Stimulated activated CD8-positive, alpha-beta memory T cell treated with anti-CD3 and anti-CD28 coated beads, Interleukin-4, amount 100 ng/mL, for 1 hour (primary cell): ENCODE data around the gene ZNF286A.
"Not testable (repeated sequence)": the region's sequence is repeated elsewhere in the genome, so short reads cannot be mapped to it uniquely, and the experiment has no call there.

Experiments used
- DNase-seq, 2 donors: peaks; one replicate each; pipeline ENCODE4 v3.0.0-alpha.2; 2020; ENCODE audit warnings: low read depth in 2 of 2, low spot score in 1 of 2

The ZNF286A gene

DNA sequence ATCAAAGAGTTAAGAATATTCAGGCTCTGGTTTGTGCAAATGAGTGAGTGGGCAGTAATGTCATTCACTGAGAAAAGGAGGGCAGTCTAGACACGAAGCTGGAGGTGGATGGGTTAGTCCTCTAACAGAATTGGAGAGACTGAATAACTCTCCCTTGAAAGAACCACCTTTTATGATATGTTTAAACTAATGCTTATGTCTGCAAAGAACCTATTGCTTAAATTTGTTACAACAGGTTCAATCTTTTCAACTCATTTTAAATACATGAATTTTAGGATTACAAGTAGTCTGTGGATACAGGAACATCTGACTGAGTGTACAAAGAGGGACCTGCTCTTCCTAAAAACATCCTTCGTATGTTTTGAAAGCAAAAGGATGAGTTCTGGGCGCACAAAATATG is 585 bp upstream of the ZNF286A start:
- not testable (repeated sequence) for DNase-seq

DNA sequence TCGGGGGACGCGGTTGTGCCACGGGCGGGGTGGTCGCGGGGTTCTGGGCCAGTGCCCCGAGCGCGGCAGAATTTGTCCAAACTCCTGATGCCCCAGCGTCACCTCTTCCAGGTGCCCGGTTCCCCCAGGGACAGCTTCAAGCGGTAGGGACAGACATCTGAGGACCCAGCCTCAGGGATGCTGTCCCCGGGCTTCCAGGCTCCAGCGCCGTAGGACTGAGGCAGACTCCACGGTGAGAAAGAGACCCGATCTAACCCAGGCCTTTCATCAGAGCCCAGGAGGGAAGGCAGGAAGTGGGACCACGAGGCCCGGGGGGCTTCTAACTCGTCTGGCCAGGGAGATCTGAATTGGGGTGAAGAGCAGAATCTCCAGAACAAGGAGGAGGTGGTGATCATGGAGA is 385 bp downstream of the ZNF286A start:
- DNase-seq: not testable (repeated sequence)

DNA sequence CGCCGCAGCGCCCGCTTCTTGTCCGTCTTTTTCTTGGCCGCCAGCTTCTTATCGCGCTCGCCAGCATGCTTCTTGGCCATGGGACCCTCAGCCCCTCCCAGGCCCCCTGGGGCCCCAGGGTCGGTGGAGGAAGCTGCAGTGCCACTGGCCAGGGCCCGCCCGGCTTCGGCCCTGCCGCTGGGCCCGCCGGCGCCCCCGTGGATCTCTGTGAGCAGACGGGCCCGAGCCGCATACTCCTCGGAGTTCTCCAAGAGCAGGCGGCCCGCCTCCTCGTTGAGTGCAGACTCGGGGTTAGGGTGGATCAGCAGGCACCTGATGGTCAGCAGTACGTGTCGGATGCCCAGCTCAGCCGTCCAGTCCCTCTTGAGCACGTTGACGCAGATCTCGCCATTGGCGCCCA is 4.7 kb downstream of the ZNF286A start:
- DNase-seq: not testable (repeated sequence)

DNA sequence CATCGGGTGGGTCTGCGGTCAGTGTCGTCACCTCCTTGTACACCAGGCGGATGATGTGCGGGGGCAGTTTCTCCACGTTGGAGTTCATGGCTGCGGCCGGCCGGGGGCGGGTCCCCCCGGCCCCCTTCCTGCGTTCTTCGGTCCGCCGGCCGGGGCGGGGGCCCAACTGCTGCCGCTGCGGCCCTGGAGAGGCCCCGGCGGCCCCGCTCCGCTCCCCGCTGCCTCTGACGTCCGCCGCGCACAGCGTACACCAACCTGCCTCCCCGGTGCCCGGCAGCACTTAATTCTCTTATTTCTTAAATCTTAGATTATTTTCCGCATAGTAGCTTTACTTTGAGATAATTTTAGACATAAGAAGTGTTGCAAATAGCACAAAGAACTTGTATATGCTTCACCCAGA is 5.3 kb downstream of the ZNF286A start:
- DNase-seq: not testable (repeated sequence)

DNA sequence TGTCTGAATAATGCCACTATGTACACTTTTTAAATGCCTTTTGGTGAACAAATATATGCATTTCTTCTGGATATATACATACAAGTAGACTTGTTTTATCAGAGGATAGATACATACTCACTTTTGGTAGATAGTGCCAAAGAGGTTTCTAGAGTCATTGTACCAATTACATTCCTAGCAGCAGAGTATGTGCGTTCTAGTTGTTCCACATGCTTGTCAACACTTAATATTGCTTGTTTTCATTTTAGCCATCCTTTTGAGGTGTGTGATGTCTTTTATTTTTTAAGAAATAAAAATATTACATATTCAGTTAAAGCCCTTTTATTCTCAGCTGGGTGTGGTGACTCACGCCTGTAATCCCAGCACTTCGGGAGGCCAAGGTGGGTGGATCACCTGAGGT is 9.3 kb downstream of the ZNF286A start:
- DNase-seq: not testable (repeated sequence)

DNA sequence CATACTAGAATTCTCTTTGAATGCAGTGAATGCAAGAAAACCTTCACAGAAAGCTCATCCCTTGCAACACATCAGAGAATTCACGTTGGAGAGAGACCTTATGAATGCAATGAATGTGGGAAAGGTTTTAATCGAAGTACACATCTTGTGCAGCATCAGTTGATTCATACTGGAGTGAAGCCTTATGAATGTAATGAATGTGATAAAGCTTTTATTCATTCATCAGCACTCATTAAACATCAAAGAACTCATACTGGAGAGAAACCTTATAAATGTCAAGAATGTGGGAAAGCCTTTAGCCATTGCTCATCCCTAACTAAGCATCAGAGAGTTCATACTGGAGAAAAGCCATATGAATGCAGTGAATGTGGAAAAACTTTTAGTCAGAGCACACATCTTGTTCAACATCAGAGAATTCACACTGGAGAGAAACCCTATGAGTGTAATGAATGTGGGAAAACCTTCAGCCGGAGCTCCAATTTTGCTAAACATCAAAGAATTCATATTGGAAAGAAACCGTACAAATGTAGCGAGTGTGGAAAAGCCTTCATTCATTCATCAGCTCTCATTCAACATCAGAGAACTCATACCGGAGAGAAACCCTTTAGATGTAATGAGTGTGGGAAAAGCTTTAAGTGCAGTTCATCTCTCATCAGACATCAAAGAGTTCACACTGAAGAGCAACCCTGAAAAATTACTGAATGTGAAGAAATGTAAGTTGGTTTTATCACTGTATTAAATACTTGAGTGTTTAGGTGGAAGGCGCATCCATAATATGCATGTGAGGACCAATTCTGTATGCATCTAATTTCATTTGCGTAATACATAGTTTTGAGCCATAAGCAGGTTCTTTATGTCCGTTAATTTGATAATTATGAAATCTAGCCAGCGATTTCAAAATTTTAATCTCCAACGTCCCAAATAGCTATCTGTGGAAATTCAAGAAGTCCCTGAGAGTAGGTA is 17.3 kb downstream of the ZNF286A start:
- DNase-seq: not testable (repeated sequence)

DNA sequence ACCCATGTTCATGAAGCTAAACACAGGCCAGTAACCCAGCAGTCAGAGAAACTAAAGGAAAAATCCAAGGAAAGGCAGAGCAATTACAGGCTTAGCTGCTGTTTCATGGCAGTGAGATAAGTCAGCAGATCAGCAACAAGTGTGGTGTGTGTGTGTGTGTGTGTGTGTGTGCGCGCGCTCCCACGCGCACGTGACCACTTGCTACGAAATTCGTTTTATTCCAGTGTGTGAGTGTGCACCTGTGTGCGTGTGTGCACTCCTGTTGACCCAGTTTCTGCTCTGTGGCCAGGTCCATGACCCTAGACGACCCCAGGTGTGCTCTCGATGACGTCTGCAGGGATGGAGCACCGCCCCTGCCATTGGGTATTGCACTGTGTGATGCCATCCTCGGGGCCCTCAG is 31.0 kb downstream of the ZNF286A start:
- DNase-seq: not testable (repeated sequence)

DNA sequence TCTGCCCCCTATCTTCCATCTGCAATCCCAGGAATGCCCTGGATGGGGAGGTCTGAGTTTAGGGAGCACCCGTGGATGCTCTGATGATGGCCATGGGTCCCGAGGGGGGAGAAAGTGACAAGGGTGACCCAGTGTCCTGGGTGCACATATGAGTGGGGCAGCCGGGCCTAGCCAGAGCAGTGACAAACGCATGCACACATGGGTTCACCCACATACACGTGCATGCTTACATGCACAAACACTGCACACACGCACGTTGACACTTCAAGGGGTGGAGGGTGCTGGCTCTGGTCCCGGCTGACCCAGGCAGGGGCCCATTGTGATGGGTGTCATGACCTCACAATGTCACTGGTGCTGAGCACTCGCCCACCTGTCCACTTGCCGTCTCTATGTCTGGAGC is 32.3 kb downstream of the ZNF286A start, which contains the start of gene TBC1D26:
TSS of gene TBC1D26 (plus strand) at position 384 of the 400 bp plus-strand sequence. CDS start 3,066 bp downstream, outside the sequence.
- DNase-seq: not testable (repeated sequence)

DNA sequence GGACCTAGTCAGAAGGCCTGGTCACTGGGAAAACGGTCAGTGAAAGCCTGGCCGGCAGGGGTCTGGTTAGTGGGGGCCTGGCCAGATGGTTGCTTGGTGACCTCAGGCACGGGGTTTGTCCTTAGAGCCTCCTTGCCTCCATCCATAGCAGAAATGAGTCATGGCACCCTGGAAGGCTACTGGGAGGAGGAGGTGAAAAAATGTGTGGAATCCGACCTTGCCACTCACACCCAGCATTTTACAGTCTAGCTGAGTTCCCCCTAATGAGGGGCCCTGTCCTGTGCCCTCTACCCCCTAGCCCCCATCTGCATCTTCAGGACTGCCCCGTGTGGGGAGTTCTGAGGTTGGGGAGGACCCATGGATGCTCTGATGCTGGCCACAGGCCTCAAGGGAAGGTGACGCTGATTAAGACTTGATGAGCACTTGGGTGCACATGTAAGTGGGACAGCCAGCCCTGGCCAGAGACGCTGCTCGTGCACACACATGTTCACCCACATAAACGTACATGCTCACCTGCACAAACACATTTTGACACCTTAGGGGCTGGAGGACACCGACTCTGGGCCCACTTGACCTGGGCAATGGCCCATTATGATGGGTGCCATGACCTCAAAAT is 33.7 kb downstream of the ZNF286A start:
- not testable (repeated sequence) for DNase-seq

DNA sequence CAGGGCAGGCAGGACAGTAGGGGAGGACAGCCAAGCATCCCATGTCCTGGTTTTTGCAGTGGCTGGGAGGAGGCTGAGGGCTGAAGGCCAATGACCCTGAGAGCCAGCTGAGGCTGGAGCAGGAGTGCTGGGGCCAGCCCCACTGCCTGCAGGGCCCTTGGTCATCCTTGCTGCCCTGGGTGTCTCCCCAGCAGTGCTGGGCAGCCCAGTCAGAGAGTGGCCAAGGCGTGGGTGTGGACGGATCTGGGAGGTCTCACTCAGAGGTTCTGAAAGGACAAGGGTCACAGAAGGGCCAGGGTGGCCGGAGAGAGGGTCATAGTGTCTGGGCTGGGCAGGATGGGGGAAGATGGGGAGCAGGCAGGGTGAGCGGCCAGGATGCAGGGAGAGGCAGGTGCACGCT is 37.0 kb downstream of the ZNF286A start:
- not testable (repeated sequence) for DNase-seq

DNA sequence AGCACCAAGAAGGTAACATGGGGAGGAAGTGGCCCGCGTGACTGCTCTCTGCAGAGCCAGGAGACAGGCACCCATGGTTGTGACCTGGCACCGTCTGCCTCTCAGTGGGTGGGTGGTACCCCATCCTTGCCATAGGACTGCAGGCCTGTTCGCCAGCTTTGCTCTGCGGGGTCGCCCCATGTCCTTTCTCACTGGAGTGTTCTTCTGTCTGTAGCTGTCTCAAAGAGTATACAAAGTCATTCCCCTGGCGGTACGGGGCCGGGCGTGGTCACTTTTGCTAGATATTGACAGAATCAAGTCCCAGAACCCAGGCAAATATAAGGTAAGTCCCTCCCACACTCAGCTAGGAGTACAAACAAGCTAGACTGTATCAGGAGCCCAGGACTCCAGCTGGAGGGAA is 38.5 kb downstream of the ZNF286A start:
- DNase-seq: no peak

DNA sequence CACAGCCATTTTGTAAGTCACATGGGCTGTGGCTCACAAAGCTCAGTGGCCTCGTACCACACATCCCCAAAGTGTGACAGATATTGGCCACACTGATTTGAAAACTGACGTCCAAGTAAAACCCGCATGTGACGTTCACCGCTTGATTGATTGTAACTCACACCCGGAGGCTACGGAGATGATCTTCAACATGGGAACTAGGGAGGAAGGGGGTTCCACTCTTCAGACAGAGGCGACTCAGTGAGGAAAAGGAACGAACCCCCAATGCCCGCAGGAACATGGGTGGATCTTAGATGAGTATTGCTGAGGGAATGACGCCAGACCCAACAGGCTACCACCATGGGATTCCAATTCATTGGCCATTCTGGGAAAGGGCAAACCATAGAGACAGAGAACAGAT is 39.7 kb downstream of the ZNF286A start:
- DNase-seq: not testable (repeated sequence)

DNA sequence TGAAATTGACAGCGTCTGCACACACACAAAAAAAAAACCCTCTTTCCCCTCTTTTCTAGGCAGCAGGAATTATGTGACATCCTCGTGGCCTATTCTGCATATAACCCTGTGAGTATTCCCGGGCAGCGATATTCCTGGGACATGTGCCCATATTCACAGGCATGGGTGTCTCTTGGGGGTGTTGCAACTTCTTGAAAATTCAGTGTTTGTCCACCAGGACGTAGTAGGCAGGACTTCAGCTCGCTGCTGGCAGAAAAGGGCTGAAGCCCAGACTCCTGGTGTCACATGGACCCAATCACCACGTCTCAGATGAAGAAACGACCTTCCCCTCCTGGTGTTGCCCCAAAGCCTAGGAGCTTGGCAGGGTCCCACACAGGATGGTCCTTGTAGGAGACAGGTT is 40.5 kb downstream of the ZNF286A start:
- not testable (repeated sequence) for DNase-seq

DNA sequence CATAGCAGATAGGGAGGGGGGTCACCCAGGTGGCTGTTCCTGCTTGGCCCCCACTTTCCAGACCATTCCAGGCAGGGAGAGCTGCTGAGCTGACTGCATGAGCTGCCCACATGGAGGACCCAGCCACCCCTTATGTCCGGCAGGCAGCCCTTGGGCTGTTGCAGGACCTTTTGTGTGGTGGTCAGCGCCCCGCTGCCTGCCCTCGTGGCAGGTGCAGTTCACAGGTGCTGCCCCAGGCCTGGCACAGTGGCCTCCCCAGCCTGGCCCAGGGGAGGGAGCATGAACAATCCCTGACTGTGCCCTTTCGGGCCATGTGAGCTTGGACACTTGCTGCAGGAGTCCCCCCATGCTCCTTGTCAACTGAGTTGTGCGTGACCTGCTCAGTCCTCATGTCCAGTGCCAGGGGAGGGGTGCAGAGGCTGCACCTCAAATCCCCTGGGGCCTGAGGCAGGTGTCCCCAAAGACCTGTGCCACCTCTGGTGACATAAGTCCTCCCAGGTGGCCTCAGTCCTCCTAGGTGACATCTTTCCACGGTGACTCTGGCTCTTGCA is 41.1 kb downstream of the ZNF286A start:
- no peak for DNase-seq

DNA sequence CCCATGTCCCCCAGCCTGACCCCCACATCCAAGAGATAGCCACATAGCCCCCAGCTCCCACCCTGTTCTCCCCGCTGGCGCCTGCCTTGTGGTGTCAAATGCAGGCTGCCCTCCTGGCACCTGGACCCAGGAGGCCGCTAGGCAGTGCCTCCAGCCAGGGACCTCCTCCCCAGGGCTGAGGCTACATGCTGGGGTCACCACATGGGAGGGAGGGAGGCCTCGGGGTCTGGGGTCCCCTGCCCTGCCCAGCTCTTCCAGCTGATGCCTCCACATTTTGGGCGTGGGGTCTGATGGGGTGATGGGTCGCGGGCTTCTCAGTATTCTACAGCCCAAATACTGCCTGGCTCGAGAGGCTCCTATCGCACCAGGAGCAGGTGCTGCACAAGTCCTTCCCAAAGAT is 42.1 kb downstream of the ZNF286A start:
- no peak for DNase-seq

DNA sequence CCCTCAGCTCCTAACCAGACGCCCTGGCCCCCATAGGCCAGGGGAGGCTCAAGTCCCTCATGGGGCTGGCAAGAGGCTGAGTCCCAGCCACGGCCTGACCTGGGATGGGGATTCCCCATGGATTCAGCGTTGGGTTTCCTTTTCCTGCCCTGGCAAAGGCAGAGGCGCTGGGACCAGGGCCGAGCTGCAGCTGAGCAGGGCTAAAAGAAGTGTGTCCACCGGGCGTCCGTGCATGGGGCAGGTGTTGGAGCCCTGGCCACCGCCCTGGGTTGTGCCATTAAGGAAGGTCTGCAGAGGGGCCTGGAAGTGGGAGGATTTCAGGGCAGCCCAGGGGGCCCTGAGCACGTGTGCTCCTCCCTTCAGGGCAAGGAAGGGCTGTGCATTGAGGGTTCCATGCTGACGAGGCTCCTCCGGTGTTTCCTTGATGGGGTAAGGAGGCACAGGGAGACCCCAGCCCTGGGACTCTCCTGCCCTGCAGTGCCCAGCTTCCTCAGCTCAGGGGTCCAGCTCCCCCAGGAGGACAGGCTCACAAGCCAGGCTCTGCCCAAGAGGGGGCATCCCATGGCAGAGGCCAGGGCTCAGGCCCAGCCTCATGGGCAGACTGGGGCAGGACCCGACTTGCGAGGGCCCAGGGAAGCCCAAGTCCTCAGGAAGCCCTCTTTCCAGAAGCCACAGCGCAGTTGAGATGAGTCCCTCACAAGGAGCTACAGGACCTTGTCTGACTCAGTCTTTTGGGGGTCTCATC is 42.7 kb downstream of the ZNF286A start:
- DNase-seq: no peak

DNA sequence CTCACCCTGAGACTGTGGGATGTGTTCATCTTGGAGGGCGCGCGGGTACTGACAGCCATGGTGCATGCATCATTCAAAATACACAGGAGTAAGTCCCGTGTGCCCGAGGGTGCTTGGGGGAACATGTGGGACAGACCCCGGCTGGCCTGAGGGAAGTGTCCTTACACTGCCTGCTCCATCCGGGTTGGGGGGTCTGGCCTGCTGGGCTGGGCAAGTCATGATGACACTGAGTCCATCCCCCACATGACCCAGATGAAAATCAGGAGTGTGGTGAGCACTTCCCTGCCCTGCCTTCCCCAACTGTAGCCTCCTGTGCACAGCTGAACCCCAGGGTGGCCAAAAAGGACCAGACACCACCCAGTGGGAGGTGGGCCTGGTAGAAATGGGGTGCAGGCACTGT is 43.4 kb downstream of the ZNF286A start:
- DNase-seq: no peak

DNA sequence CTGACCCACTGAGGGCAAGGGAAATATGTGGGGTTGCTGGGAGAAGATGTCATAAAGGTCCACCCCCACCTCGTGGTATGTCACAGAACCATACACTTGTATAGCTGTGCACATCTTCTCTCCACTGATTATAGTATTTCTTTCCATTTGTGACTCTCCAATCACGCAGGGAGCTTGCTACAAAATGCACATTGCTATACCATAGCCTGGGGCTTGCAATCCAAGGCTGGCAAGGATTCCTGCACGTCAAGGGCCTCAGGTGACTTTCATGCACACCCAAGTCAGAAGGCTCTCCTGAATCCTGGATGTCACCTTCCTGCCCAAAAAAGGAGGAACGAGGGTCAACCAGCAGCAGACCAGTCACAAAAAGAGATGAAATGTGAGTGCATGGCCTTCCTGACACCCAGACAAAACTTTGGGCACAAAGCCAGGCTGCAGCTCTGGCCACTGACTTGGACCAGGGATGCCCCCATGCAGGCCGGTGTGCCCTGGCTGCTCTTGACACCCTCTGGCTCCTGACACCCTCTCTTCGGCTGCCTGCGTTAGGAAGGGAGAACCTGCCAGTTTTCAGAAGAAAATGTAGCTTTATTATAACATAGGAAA is 44.6 kb downstream of the ZNF286A start:
- DNase-seq: no peak

DNA sequence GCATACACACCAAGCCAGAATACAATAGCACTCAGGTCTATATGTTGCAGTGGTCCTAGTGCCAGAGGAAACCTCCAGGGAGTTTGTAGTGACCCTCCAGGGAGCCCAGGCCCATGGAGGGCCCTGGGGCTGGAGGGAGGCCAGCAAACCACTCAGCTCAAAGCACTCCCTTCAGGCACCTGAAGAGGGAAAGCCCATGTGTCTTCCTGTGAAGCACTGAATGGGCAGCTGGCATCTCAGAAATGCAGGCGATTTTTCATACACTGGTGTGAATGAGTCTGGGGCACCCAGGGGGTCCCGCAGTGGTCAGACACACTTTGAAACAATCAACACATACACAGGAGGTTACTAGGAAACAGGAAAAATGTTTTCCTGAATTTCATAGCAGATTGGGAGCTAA is 45.3 kb downstream of the ZNF286A start:
- no peak for DNase-seq

DNA sequence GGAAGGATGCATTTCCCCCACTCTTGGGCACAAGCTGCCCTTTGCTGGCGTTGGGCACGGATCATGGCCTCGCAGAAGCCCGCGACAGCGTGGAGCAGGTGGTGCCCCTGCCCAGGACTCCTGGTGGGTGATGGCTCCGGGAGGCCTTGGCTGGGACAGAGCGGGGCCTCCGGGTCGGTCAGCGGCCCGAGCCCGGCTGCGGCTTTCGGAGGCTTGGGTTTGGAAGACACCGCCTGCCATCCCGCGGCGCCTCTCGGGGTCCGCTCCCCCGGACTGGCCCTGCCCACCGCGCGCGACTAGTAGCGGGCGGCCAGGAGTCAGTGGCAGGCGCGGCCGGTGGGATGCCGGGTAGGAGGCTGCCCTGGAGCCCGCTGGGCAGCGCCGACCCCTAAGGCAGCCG is 49.9 kb downstream of the ZNF286A start:
- DNase-seq: not testable (repeated sequence)
